GM21723 (cell line): ENCODE data around the gene TOR4A.
A peak's percentile ranks its signal among the peaks of the same experiment; 100 is the strongest.

Experiments
- ATAC-seq: cut with Tn5 transposase; IDR thresholded peaks from one replicate; pipeline ENCODE4 v1.9.1; 2021; ENCODE audit warnings: mild to moderate bottlenecking, moderate library complexity; ENCODE audit not compliant: unreplicated experiment

Gene TOR4A

DNA sequence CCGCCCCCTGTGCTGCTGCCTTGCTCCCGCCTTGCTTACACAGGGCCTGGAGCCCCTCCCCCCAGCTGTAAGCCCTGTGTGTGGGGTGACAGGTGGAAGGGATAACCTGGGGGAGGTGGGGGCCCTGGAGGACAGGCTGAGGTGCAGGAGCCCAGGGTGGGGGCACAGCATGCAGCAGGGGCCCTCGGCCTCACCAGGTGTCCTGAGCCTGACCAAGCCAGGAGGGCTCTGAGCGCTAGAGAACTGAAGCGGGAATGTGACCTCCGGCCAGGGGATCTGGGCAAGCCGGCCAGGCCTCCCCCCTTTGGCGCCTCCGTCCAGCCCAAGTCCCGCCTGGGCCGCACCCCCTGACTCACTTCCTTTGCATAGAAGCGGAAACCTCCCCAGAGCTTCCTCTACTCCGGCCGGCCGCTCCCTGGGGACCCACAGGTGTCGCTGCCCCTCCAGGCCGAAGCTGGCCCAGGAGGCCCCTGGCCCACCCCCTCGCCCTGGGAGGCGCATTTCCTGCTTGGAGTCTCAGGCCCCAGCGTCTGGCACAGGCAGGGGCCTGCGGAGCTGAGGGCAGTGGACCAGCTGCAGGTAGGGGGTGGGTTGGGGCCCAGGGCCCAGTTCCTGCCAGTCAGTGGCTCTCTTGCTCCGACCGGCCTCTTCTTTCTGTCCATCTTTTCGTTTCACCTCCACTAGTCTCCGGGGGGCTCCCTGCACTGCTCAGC lies at the start of gene TOR4A:
TSS of gene TOR4A (plus strand) at position 398 of the 713 bp plus-strand sequence. CDS start 964 bp downstream, outside the sequence.
- ATAC-seq: peak; percentile 79

DNA sequence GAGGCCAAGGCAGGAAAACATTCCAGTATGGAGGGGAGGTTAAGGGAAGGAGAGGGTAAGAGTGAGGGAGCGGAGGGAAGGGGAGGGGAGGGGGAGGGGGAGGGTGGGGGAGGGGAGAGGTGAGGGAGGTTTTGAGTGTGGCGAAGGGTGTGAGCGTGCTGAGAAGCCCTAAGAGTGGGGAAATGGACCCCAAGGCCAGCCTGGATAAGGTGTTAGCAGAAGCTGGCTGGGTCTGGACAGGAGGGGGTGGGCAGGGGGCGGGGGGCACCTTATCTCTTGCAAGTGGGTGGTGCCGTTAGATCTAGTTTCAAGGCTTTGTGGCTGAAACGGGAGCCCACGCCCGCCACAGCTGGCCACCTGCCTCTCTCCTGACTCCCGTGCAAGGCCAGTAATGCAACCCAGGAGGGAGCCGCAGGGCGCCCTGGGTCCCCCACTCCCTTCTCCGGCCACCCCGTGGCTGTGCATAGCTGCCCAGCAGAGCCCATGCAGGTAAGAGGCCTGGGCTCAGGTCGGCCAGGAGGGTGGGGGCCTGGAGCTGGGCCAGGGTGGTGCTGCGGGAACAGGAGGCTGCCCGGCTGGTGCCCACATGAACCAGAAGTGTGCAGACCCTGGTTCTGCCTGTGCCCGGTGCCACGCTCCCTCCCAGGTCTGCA lies 49.5 kb upstream of the TOR4A start:
- ATAC-seq: no peak

DNA sequence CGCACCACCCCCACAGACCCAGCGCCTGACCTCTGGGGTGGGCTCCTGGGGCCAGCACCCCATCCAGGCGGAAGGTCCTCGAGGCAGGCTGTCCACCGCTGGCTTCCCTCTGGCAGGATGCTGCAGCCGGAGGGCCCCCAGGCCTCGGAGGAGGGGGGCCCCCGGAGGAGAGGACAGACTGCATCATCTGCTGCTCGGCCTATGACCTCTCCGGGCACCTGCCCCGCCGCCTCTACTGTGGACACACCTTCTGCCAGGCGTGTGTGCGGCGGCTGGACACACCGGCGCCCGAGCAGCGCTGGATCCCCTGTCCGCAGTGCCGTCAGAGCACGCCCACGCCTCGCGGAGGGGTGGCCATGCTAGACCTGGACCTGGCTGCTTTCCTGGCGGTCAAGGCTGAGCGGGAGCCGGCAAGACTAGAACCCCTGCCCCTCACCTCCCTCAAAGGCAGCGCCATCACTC lies 49.0 kb upstream of the TOR4A start:
- ATAC-seq: no peak

DNA sequence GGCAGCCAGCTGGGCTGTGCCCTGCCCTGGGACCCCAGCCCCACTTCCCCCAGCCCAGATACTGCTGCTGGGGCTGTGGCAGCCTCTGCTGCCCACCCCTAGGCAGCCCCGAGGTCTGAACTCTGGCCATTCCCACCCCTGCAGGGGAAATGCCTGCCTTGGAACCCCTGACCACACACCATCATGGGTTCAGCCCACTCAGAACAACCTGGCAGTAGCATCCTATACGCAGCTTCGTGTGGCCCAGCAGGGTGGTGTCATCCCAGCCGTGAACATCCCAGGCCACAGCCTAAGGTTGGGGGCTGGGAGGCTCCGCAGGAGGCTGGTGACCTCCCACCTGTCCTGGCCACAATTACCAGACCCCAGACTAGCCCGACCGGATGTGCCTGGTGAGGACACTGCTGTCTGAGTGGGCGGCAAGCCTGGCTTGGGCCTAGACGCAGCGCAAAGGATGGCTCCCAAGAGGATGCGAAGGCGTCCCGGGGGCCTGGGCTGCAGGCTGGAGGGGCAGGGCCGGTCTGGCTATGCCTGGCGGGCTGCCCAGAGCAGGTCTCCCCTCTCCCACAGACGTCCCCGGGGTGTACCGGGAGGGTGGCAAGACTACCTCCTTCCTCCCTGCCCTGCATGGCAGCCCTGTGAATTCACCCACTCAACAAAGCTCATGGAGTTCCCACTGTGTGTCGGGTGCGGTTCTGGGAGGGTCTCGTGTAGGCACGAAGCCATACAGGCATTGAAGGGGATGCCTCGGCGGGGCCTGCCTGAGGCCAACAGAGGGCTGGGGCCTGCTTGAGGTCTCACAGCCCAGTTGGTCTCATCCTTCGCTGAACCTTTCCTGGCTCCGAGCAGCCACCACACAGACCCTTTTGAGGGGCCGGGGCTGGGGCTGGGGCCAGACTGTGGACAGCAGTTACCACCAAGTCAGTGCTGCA lies 48.3 kb upstream of the TOR4A start:
- no peak for ATAC-seq

DNA sequence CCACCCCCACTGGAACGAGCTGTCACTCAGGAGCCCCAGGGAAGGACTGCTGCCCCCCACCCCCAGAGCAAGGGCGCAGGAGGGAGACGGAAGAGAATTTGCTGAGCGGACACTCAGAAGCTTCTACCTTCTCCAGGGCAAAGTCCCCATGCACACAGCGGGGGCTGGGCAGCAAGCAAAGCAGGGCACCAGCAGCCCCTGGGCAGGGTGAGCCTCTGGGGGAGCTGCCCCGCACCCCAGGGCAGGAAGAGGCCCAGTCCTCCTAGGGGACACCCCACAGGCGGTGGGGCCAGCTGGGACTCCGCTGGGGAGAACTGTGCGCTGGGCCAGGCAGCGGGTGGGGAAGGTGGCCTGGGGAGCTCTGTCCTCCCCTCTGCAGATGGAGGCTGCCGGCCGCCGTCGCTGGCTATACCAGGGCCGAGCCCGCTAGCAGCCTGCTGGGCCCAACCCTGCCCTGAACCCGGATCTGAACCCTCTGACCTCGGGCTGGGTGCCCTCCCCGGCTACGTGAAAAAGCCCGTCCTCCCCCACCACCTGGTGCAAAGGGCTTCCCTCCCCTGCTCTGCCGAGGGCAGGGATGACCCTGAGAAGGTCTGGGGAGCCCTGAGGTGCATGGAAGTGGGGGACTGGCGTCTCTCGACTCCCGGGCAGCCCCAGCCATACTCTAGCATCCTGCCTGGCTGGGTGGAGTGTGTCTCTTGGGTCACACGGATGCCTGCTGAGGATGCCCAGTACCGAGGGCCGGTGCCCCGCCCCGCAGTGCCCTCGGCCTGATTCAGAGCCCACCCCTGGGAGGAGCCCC lies 47.4 kb upstream of the TOR4A start:
- ATAC-seq: no peak

DNA sequence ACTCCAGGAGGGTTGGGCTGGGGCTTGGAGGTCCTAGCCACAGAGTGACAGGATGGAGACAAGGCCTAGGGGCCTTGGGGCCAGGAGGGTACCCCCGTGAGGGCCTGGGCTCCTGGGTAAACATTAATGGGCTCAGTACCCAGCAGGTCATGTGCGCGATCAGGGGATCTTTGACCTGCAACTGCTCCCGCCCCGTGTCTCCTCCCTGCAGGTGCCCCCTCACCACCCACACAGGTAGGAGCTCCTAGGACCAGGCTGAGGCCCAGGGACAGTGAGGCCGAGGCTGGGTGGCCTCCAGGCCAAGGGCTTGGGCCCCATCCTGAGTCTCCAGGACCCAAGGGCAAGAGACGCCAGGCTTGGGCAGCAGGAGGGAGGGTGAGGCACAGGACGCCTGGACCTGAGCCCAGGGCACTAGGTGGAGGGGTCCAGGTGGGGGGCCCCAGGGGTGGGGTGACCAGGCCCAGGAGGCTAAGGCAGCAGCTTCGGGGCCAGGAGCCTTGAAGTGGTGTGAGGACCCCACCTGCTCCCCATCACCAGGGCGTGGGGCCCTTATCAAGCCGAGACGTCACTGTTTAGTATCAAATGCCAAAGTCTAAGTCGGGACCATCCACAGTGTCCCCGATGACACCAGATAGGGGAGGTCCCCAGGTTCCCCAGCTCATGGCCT lies 46.7 kb upstream of the TOR4A start, which contains the start of gene SLC34A3:
TSS of gene SLC34A3 (plus strand) at position 197 of the 667 bp plus-strand sequence. CDS start 802 bp downstream, outside the sequence.
- ATAC-seq: no peak

DNA sequence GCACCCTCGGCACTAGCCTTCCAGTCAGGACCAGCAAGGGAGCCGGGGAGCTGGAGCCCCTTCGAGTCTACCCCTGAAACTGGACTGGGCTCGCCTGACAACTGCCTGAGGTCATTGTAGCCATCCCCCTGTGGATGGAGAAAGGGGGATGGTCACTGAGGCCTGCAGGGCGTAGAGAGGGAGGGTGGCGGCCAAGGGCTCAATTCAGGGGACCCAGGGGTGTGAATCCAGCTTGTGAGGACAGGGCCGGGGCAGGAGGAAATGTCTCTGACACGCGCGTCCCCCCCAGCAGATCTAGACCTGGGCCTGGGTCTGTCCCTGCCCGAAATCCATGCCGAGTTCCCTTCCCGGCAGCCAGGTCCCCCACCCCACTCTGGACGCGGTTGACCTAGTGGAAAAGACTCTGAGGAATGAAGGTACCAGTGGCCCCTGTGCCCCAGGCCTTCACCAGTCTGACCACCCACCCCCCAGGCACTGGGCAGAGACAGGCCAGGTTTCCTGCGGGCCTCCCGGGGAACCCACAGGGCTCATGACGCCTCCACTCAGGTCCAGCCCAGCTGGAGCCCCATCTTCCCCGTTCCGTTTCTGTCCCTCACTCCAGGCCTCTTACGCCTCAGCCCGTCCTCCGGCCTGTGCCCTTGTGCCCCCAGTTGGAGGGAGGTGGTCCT lies 46.0 kb upstream of the TOR4A start:
- ATAC-seq: no peak

DNA sequence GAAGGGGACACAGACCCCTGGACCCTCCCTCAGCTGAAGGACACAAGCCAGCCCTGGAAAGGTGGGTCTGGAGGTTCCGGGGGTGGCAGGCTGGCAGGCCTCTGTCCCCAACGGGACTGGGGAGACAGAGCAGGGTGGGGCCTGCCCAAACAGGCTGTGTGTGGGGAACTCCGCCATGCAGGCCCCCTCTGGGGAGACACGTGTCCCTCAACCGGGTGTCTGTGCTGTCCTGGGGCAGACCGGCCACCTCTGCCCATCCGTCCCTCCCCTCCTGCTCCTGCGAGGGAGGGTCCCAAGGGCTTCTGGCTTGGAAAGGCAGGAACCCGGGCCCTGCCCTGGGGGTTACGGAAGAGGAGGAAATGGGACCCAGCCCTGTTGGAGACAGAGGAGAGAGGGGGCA lies 45.4 kb upstream of the TOR4A start:
- no peak for ATAC-seq

DNA sequence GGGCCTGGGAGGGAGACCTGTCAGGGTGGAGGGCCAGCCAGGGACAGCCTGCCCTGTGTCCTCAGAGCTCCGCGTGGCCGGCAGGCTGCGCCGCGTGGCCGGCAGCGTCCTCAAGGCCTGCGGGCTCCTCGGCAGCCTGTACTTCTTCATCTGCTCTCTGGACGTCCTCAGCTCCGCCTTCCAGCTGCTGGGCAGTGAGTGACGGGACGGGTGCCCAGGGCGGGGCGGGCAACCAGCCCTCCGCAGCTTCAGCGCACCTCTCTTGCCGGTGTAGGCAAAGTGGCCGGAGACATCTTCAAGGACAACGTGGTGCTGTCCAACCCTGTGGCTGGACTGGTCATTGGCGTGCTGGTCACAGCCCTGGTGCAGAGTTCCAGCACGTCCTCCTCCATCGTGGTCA lies 45.0 kb upstream of the TOR4A start:
- no peak for ATAC-seq

DNA sequence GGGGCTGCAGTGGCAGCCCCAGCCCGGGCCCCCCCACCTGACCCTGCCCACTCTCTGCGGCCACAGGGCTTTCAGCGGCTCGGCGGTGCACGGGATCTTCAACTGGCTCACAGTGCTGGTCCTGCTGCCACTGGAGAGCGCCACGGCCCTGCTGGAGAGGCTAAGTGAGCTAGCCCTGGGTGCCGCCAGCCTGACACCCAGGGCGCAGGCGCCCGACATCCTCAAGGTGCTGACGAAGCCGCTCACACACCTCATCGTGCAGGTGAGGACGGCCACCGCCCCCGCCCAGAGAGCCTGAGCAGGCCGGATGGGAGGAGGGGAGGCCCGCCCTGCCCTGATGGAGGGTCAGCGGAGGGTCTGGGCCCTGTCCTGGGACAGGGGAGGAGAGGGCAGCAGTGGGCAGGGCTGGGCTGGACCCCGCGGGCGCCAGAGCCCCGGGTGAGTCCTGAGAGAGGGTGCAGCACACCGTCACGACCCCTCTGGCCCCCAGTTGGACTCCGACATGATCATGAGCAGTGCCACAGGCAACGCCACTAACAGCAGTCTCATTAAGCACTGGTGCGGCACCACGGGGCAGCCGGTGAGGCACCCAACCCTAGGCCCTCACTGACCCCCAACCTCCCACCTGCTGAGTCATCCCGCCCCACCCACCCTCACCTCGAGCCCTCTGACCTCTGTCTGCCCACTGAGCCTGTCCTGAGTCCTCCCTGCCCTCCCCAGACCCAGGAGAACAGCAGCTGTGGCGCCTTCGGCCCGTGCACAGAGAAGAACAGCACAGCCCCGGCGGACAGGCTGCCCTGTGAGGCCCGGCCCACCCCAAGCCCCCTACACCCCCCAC lies 44.2 kb upstream of the TOR4A start:
- no peak for ATAC-seq

DNA sequence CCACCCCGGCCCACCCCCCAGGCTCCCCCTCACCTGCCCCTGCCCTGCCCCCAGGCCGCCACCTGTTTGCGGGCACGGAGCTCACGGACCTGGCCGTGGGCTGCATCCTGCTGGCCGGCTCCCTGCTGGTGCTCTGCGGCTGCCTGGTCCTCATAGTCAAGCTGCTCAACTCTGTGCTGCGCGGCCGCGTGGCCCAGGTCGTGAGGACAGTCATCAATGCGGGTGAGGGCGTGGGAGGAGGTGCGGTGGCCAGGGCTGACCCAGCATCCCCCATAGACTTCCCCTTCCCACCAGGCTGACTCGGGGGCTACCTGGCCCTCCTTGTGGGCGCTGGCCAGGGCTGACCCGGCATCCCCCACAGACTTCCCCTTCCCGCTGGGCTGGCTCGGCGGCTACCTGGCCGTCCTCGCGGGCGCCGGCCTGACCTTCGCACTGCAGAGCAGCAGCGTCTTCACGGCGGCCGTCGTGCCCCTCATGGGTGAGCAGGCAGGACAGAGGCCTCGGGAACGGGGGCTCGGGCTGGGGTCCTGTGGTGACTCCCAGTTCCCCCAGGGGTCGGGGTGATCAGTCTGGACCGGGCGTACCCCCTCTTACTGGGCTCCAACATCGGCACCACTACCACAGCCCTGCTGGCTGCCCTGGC lies 43.4 kb upstream of the TOR4A start:
- ATAC-seq: no peak

DNA sequence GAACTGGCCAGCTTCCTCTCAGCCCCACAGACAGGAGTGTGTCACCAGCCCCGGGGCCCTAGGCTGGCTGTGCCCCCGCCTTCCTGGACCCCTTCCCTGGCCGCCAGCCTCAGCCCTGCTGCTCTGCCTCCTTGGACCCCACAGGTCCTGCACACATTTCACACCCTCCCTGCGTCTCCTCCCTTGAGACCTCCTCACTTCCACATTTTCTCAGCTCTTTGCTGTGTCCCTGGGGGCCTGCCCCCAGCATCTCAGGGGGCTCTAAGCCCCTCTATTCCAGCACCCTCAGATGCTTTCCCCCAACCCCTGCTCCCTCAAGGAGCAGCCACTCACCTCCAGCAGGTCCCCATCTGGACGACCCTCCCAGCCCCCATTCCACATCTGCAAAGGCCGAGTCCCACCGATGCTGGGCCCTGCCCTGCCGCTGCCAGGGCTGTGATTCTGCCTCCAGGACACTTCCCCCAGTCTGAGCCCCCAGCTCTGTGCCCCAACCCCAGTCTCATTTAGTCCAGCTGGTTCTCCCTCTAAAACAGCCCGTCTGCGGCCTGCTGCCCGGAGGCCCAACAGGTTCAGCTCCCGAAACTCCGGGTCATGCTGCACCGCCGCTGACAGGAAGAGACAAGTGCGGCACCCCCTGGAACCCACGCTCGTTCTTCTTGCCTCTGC lies 42.6 kb upstream of the TOR4A start:
- ATAC-seq: no peak

DNA sequence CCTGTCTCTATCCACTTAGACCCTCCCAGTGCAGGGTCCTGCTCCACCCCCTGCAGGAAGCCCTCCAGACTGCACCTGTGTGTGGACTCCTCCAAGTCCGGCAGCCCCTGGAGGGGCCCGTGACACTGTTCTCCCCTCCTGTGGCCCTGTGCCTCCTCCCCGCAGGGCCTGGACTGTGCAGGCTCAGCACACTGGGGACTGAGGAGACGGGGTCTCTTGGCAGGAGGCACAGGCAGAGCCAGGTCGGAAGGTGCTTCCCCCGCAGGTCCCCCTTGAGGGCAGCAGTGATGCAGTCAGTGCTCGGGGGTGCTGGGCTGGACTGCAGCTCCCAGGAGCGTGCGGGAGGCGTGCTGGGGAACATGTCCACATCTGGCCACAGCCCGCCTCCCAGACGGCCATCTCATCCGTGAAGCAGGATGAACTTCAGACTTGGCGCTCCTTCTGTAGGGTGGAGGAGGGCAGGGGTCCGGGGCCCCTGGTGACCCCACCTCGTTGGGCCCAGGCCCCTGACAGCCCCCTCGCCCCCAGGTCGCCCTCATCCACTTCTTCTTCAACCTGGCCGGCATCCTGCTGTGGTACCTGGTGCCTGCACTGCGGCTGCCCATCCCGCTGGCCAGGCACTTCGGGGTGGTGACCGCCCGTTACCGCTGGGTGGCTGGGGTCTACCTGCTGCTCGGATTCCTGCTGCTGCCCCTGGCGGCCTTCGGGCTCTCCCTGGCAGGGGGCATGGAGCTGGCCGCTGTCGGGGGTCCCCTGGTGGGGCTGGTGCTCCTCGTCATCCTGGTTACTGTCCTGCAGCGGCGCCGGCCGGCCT lies 41.9 kb upstream of the TOR4A start:
- ATAC-seq: no peak

DNA sequence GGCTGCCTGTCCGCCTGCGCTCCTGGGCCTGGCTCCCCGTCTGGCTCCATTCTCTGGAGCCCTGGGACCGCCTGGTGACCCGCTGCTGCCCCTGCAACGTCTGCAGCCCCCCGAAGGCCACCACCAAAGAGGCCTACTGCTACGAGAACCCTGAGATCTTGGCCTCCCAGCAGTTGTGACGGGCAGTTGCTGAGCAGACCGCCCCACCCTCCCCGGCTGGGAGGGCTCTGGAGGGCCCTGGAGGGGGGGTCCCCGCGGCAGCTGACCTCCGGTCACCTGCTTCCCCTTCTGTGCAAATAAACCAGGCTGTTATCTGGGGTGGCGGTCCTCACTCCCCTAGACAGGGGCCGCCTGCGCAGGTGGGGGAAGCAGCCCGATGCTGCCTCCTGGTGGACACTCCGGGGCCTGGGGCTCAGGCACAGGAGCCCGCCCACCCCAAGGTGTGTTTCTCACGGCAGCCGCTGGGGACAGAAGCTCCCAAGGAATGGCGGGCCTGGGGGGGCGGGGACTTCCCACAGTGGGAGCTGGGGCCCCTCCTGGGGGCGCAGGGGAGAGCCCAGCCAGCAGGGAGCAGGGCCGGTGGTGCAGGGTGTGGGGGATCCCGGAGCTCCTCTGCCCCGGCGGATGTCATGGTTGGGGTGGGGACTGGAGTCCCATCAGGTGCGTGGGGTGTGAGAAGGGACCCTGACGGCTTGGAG lies 41.1 kb upstream of the TOR4A start:
- ATAC-seq: no peak

DNA sequence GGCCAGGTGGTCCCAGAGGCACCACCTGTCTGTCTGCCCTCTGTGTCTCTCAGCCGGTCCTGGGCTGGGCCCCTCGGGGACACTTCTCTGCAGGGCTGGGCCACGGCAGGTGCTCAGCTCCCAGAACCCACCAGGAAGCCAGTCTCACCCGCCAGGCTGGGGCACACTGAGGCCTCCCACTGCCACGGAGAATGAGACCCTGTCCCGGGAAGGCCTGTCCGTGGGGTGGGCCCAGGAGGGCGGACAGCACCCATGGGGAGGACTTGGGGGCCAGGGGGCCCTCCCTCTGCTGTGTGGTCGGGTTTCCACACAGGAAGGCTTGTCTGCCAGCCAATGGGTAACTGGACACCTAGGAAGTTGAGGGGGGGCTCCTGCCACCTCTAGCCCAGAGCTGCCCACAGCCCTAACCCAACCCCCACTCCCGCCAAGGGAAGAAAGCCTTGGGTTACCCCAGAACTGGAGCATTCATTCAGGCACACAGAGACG lies 40.5 kb upstream of the TOR4A start:
- ATAC-seq: no peak
